Kasumi-1 (cell line): ENCODE data around the gene FOXF2.
A peak's percentile ranks its signal among the peaks of the same experiment; 100 is the strongest.
"Not testable (repeated sequence)": the region's sequence is repeated elsewhere in the genome, so short reads cannot be mapped to it uniquely, and the experiment has no call there.

Source experiments
- DNase-seq, 2 experiments: peaks; one replicate each; lab custom pipeline; 2025; lab: John Stamatoyannopoulos, UW

FOXF2 gene

GRCh38 chr6:1389369-1390132 is at the start of gene FOXF2:
FOXF2 (plus strand) TSS chr6:1389576; CDS start chr6:1389948, 372 bp downstream.
- no peak for DNase-seq

DNA sequence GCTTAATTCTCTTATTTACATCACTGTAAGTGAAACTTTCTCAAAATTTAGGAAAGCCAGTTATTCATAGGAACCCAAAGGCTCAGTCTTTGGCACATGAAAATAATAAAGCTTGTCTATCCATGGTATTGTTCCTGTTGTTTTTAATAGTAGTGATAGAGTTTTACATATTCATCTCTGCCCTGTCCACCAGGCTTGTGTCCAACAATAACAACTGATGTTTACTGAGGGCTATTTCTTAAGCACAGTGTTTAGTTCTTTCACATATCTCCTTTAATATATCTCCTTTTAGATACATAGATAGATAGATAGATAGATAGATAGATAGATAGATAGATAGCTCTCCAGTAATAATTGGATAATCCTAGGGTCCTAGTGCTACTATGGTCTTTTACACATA is 43.3 kb upstream of the FOXF2 start:
- no peak for DNase-seq

- DNase-seq: no peak
Observed at GRCh38 chr6:1346558-1347091, 42.8 kb upstream of the FOXF2 start.

DNA sequence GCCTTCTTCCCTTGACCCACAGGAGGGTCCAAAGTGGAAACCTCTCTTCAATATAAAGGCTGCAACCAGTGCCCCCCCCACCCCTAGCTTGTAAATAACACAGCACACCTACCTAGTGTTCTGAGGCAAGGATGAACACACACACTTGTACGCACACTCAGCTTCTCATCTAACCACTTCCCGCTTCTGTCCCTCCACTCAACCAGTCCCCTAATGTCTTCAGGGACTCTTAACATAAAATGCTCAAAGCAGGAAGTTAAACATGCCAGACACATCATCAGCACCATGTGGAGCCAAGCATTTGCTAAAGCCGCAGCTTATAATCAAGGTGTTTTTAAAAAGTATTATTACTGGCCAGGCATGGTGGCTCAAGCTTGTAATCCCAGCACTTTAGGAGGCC is 42.2 kb upstream of the FOXF2 start:
- no peak for DNase-seq

GRCh38 chr6:1348675-1349074 is 40.7 kb upstream of the FOXF2 start:
- no peak for DNase-seq

- DNase-seq: no peak
Observed at GRCh38 chr6:1349655-1350054, 39.7 kb upstream of the FOXF2 start.

- no peak for DNase-seq
Observed at GRCh38 chr6:1351381-1352008, 37.9 kb upstream of the FOXF2 start.

- not testable (repeated sequence) for DNase-seq
Observed at GRCh38 chr6:1355068-1355467, 34.3 kb upstream of the FOXF2 start.

GRCh38 chr6:1361717-1362116 is 27.7 kb upstream of the FOXF2 start:
- DNase-seq: not testable (repeated sequence)

- DNase-seq: no peak
Observed at GRCh38 chr6:1362643-1363042, 26.7 kb upstream of the FOXF2 start.

DNA sequence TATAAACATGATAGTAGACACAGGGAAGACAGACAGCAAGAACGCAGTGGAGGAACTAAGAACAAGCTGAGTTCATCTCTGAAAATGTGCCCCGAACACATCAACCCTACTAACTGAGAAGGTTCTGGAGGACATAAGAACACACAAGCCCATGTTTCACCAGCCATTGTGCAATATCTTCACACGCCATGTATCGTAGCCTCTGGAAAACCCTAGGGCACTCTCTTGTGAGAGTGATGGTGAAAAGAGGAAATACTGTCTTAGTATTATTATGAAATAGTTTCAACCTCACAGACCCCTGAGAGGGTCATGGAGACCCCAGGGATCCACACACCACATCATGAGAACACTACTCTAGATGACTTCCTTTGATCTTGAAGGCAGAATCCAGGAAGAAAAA is 26.1 kb upstream of the FOXF2 start:
- DNase-seq: no peak

- peak; percentile 12 to 18 for DNase-seq
Observed at GRCh38 chr6:1363729-1364572, 25.4 kb upstream of the FOXF2 start.

DNA sequence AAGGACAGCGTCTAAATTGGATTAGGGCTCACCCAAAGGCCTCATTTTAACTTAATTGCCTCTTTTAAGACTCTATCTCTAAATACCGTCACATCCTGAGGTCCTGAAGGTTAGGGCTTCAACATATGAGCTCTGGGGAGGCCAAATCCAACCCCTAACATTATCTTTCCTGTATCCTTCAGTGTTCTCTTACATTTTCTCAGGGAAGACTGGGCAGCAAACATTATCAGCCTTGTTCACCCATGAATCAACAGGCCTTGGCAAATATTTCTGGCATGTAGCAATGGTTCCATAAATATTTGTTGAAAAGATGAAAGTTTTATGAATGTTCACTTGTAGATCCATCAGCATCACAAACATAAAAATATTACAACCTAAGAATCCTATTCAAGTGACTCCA is 24.6 kb upstream of the FOXF2 start:
- no peak for DNase-seq

DNA sequence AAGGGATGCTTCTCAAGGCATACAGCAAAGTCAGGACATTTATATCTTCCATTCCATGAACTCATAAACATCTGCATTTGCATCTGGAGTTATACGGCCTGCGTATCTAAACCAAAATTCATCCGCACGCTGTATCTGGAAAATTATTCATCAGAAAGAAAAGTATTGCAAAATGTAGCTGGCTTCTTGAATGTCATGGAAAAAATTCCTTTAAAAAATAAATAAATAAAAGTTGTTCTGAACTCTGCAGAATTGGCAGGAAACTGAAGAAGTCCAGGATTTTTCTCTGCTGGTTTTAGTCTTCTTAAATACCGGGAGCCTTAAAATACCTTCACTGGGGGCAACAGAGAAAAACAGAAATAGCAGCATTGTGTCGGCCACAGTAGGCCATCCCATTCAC is 23.7 kb upstream of the FOXF2 start:
- DNase-seq: no peak

DNA sequence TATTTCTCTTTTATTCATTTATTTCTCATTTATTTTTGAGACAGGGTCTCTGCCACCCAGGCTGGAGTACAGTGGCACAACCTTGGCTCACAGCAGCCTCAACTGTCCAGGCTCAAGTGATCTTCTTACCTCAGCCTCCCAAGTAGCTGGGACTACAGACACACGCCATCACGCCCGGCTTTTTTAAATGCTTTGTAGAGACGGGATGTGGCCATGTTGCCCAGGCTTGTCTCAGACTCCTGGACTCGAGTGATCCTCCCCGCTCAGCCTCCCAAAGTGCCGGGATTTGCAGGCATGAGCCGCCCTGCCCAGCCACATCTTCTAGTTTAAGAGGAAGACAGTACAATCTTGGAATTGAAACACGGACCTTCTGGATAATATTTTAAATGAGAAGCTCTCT is 21.6 kb upstream of the FOXF2 start:
- DNase-seq: no peak

DNA sequence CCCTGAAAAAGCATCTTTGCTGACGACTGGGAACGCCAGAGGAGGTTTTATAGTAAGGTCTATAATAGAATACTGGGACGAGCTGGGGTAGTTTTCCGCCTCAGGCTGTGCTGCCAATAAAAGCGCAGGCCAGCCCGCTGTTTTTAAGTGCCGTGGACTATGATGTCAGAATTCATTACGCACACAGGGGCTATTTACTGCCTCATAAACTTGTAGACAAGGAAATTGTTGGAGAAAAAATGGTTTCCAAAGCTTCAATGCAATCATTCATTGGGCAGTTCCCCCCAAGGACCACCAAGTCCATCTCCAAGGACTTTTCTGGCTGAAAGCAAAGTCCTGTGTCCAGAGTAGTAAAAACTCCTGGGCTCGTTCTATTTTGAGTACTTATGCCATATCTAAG is 20.4 kb upstream of the FOXF2 start:
- no peak for DNase-seq

DNA sequence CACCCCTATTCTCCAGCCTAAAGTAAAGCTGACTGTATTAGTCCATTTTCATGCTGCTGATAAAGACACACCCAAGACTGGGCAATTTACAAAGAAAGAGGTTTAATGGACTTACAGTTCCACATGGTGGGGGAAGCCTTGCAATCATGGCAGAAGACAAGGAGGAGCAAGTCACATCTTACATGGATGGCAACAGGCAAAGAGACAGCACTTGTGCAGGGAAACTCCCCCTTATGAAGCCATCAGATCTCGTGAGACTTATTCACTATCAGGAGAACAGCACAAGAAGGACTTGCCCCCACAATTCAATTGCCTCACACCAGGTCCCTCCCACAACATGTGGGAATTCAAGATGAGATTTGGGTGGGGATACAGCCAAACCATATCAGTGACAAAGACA is 19.7 kb upstream of the FOXF2 start:
- DNase-seq: not testable (repeated sequence)

GRCh38 chr6:1371933-1372332 is 17.4 kb upstream of the FOXF2 start:
- no peak for DNase-seq

GRCh38 chr6:1372690-1373089 is 16.7 kb upstream of the FOXF2 start:
- no peak for DNase-seq

DNA sequence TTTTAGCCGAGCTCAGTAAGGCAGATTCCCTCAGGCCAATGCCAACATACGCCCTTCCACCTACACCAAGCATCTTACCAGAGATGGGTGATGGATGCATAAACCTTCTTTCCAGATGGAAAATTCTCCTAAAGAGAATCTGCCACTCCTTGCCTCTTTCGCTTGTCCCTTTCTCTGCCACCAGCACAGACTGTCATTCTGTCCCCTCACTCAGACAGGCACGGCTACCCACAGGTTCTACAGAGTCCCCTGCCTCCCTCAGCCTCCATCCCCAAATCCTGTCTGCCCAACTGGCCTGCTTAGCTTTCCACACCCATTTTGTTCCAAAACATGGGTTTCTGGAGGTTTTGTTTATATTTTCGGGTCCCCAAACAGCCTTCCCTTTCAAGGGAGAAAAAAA is 12.7 kb upstream of the FOXF2 start:
- no peak for DNase-seq

- no peak for DNase-seq
Observed at GRCh38 chr6:1377526-1377925, 11.8 kb upstream of the FOXF2 start.
